Activated T-helper 1 cell treated with anti-CD3 and anti-CD28 coated beads, Interleukin-2, amount 50 U/mL, for 16 hours (primary cell): ENCODE measurements around the gene XRCC5.
A peak's percentile ranks its signal among the peaks of the same experiment; 100 is the strongest.

Experiments used
- DNase-seq, 2 donors: peaks; one replicate each; pipeline ENCODE4 v3.0.0-alpha.2; 2020; ENCODE audit warnings: low read depth in 1 of 2, low spot score in 1 of 2

Gene XRCC5

DNA sequence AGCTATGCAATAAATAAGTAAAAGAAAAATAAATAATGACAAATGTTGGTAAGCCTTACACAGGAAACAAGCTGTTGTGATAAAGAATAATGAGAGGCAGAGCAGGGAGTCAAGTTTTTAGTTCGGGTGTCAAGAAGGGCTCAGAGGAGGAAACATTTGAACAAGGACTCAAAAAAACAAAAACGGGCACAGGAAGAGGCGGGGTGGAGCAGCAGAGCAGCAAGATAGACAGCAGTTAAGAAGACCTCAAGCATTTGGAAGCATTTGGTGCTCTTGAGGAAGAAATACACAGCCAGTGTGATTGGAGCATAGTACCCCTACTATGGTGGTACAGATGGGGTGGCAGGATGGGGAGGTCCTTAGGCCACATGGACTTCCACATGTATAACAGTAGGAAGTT, 24.6 kb upstream of the XRCC5 start:
- DNase-seq: no peak

DNA sequence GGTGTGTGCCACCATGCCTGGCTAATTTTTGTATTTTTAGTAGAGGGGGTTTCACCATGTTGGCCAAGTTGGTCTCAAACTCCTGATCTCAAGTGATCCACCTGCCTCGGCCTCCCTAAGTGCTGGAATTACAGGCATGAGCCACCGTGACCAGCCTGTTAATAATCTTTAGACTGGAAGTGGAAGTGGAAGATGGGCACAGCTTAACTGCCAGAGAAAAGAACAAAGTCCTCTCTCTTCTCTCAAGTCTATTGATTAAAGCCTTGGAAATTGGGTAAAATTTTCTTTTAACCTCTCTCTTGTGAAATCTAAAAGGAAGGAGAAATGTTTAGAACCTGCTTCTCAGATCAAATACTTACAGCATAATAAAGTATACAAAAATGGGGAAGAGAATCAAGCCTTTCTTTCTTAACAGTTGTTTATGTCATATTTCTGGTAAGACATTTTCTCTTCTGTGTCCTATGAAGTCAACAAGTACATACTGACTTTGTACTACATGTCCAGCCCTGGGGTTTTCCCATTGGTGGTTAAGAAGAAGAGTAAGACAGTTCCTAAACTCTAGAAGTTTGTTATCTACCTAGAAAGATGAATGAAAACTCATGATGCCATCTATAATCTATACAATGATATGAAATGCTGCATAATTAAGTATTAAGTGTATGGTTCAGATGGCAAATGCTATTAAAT, 22.8 kb upstream of the XRCC5 start:
- DNase-seq: no peak

DNA sequence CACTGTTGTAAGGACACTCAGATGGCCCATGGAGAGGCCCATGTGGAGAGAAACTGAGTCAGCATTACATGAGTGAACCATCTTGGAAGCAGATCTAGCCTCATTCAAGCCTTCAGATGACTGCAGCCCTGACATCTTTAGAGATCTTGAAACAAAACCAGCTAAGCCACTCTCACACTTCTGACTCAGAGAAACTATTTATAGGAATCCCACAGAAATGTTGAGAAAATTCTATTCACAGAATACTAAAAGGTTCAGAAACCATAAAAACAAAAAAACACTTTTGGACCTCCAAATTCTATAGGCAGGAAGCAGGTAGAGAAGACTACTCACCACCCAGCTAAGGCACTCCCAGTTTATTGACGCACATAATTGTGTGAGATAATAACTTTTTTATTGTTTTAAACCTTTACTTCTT, 18.8 kb upstream of the XRCC5 start:
- DNase-seq: no peak

DNA sequence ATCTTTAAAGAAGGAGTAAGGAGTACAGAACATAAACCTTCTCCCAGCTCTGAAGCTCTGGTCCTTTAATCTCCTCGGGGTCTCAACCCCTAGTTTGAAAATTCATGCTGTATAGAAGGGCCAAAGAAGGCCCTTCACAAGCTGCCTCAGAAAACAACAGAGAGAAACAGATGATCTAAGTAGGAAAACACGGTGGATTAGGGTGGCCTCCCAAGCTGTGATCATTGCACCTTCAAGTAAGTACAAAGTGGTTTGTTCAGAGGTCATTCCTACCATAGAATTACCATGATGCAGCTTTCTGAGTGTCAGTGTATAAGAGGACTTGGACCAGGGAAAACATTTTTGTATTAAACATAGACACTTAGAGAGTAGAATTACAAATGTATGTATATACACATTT, 16.5 kb upstream of the XRCC5 start:
- DNase-seq: no peak

GRCh38 chr2:216094701-216095100, 14.4 kb upstream of the XRCC5 start:
- no peak for DNase-seq

DNA sequence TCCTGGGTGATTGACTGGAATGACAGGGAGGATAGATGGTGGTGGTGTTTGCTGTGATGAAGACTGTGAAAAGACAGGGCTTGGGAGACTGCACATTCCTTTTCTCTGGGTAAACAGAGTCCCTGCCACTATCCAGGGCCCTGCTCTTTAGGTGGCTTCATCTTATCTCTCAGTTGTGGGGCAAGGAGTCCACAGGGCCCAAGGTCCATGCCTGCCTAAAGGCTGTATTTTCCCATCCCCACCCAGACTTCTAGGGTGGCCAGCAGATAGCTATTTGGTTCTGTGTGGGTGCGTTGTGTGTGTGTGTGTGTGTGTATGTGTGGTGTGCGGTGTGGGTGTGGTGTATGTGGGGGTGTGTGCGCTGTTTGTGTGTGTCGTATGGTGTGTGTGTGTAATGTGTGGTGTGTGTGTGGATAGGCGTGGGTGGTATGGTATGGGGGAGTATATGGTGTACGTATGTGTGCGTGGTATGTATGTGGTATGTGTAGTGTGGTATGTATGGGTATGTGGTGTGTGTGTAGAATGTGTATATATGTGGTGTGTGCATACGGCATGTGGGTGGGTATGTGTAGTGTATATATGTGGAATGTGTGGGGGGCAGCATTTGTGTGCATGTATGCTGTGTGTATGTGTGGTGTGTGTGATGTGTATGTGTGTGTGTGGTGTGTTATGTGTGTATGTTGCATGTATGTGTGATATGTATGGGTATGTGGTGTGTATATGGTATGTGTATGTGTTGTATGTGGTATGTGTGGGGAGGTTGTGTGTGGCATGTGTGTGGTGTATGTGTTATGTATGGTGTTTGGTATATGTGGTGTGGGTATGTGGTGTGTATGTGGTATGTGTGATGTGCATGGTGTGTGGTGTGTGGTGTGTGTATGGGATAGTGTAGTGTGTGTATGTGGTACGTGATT, 10.5 kb upstream of the XRCC5 start:
- DNase-seq: no peak

- DNase-seq: no peak
These were observed 8.0 kb upstream of the XRCC5 start for GRCh38 chr2:216101109-216101508.

DNA sequence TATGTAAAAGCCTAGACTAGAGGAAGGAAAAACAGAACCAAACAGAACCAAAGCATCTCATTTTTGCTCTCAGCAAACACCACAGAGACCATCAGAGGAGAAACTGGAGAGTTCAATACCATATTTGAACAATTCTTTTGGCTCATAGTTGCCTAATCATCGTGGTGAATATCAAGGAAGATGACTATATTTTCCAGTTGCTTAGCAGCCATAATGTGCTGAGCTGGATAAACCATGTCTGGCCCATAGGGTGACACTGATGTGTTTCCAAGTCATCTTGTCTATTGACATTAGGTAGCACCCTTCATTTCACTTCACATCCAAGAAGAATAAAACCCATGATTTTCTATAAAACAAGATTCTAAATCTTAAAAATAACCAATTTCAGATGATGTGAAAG, 5.9 kb upstream of the XRCC5 start:
- DNase-seq: no peak

GRCh38 chr2:216104691-216105090, 4.5 kb upstream of the XRCC5 start:
- DNase-seq: no peak

- DNase-seq: no peak
These were observed 1.8 kb upstream of the XRCC5 start for GRCh38 chr2:216107320-216107719.

GRCh38 chr2:216107760-216108159, 1.4 kb upstream of the XRCC5 start:
- DNase-seq: no peak

DNA sequence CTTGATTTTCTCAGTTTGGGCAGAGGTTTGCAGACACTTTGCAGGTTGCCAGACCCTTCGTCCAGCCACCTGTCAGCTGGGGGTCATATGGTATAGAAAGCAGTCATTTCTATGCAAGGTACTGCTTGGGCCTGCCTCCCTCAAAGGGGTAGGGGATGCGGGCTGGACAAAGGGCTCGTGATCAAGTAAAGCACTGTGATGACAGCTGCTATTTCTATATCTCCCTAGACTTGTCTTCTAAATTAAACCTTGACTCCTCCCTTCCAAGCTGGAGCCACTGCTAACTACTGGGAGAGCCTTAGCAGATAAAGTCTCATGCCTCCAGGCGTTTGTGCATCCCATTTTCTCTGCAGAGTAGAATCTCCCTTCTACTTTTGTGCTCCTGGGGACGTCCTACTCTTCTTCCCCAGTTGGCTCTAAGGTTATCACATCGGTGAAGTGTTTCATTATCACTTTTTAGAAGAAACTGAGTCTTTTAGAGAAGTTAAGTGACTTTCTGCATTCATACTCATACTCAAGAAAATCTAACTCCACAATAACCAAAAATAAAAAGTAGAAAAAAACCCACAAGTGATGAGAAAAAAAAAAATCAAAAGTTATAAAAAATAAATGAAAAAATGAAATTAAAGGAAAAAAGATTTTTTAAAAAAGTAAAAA, 710 bp upstream of the XRCC5 start:
- no peak for DNase-seq

GRCh38 chr2:216109962-216110614, 940 bp downstream of the XRCC5 start:
- no peak for DNase-seq

DNA sequence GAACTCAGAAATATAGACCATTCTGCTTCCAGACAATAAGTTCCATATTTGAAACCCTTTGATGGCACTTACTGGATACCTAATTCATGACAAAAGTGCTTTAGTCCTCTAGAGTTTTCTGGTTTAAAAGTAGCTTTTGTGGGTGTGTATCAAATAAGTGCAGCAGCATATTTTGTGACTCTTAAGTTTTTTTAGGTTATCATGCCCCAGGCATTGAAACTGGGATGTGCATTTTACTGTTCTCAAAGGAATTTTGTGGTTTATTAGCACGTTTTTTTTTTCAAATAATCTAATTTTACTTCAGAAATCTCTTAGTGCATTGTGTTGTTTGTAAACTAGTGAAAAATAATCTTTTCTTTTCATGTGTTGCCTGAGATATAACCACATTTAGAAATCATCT, 1.5 kb downstream of the XRCC5 start:
- no peak for DNase-seq

DNA sequence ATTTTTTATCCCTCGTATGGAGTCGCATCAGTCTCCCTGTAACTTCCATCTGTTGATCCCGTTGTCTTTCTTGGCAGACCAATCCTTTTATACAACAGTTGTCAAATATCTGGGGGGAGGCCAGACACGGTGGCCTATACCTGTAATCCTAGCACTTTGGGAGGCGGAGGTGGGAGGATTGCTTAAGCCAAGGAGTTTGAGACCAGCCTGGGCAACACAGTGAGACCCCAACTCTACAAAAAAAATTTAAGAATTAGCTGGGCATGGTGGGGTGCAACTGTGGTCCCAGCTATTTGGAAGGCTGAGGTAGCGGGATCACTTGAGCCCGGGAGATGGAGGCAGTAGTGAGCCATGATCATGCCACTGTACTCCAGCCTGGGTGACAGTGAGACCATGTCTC, 2.0 kb downstream of the XRCC5 start:
- DNase-seq: no peak

- no peak for DNase-seq
These were observed 3.8 kb downstream of the XRCC5 start for GRCh38 chr2:216112926-216113325.

- no peak for DNase-seq
These were observed 4.4 kb downstream of the XRCC5 start for GRCh38 chr2:216113572-216113971.

DNA sequence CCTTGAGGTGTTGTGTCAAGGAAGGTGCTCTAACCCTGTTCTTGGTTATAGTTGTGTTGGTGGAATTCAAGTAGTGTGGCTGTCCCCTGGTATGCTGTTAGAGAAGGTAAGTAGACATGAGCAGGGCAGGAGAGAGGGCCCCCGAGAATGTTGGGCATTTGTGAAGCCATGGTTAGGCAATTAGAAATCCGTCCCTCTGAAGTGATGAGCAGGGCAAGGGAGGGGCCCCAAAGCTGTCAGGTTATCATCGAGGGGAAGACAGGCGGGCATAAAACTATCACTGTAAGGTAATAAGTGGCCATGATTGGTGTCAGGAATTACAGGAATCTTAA, 5.2 kb downstream of the XRCC5 start:
- no peak for DNase-seq

DNA sequence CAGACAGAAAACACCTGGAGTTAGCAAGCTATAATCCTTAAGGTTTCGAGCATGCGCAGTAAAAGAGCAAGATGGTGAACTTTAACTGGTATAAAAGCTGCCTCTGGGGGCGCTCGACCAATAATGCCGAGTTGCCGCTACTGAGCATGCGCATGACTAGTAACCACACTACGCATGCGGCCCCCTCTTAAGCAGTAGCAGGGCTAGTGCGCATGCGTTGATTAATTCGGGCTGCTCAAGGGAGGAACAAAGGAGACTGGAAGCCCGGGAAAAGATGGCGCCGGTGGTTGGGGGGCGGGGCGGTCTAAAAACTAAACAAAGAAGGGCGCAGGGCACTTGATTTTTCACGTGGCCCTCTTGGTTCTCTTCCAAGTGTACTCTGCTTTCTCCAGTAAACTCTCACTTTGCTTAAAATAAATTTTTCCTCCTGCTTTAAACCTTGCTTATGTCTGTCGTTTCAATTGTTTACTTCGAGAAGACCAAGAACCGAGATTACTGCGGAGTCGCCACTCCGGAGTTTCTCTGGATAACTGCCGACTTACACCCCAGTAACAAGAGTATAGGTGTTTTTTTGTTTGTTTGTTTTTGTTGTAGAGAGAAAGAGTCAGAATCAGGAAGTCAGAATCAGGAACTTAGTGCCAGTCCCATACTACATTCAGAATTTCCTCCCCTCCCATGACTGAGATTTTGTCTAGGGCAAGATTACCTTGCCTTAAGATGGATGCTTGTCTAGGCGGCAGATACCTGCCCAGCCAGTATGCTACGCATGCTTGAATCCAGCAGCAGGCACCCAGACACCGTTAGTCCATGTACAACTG, 5.8 kb downstream of the XRCC5 start:
- DNase-seq: peak; percentile 91 to 93

DNA sequence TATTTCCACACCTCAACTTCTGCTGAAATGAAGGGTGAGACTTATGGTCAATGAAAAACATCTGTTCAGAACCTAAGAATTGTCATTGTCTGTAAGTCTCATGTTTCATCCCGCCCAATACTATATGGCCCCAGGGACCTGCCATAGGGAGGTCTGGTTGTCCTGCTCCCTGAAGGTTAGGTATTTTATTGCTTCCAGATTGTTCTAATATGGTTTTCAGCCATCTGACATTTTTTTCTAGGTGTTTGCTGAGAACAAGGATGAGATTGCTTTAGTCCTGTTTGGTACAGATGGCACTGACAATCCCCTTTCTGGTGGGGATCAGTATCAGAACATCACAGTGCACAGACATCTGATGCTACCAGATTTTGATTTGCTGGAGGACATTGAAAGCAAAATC, 7.3 kb downstream of the XRCC5 start:
- no peak for DNase-seq
